Body of pancreas (tissue), 4 donors: ENCODE data around the gene ZNF839.

Experiments
- POLR2A ChIP-seq, 3 donors: fragments of 450-650 bp; IDR thresholded peaks; one replicate each; pipeline ENCODE4 v1.6.1; 2016; ENCODE audit warnings: antibody characterized with exemption in 3 of 3, mild to moderate bottlenecking in 2 of 3
- TF ChIP-seq, protein P1 (sequence below), 7 experiments: fragments of 450-650 bp in 4 of 7; fragments of 200-600 bp in 3 of 7; sonication (generic) in 3 of 7; IDR thresholded peaks; one replicate each; pipeline ENCODE4 v1.5.1; 2016 to 2019; ENCODE audit warnings: antibody characterized with exemption in 7 of 7

DNA sequence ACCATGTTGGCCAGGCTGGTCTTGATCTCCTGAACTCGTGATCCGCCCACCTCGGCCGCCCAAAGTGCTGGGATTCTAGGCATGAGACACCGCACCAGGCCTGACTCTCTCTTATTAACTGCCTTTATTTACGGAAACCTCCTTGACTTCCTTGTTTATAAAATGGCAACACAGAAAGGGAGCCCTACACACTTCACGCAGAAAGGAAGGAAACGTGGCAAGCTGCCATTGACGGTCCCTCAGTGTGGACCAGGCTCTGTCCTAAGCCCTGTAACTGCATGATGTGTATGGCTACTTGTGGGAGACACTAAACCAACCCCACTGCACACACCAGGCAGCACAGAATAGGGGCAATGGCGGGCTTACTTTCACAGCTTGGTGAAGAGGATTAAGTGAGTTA is 31.5 kb downstream of the ZNF839 start:
- no peak for TF ChIP-seq POLR2A (IDR thresholded peaks at IDR 0.05)
- TF ChIP-seq, protein P1, sequence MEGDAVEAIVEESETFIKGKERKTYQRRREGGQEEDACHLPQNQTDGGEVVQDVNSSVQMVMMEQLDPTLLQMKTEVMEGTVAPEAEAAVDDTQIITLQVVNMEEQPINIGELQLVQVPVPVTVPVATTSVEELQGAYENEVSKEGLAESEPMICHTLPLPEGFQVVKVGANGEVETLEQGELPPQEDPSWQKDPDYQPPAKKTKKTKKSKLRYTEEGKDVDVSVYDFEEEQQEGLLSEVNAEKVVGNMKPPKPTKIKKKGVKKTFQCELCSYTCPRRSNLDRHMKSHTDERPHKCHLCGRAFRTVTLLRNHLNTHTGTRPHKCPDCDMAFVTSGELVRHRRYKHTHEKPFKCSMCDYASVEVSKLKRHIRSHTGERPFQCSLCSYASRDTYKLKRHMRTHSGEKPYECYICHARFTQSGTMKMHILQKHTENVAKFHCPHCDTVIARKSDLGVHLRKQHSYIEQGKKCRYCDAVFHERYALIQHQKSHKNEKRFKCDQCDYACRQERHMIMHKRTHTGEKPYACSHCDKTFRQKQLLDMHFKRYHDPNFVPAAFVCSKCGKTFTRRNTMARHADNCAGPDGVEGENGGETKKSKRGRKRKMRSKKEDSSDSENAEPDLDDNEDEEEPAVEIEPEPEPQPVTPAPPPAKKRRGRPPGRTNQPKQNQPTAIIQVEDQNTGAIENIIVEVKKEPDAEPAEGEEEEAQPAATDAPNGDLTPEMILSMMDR (IDR thresholded peaks at IDR 0.05): no peak
